Lung (tissue), 12 donors: Measurements from ENCODE around the gene NKPD1. TPM values are rescaled to one million over a fixed set of nuclear protein-coding genes. Genes with fewer than 3 reads are reported as not detected.

Experiments used
- ATAC-seq: fragments of 200-7000 bp; cut with Tn5 transposase; one replicate; pipeline ENCODE4 v1.9.1; 2020; ENCODE audit warnings: moderate number of reproducible peaks; ENCODE audit not compliant: insufficient read depth, low FRiP score
- DNase-seq, 3 donors: peaks; one replicate each; pipeline ENCODE4 v3.0.0-alpha.2; 2013 to 2017
- H3K27ac ChIP-seq, 2 donors: one replicate each; pipeline ENCODE4 v1.5.1; 2013; ENCODE audit warnings: mild to moderate bottlenecking in 2 of 2, moderate library complexity in 2 of 2, control low read depth in 1 of 2, inconsistent platforms in 1 of 2, low read depth in 1 of 2, low read length in 1 of 2
- H3K27me3 ChIP-seq, 3 donors: one replicate each; pipeline ENCODE4 v1.5.1; 2013; ENCODE audit warnings: low read length in 2 of 3; ENCODE audit not compliant: control insufficient read depth in 3 of 3, insufficient read depth in 3 of 3
- H3K36me3 ChIP-seq, 4 donors: one replicate each; pipeline ENCODE4 v1.5.1; 2013; ENCODE audit warnings: low read length in 4 of 4, mild to moderate bottlenecking in 1 of 4, moderate library complexity in 1 of 4; ENCODE audit not compliant: control insufficient read depth in 4 of 4, insufficient read depth in 4 of 4
- H3K4me1 ChIP-seq, 5 donors: one replicate each; pipeline ENCODE4 v1.5.1; 2013; ENCODE audit warnings: low read length in 5 of 5, mild to moderate bottlenecking in 2 of 5, moderate library complexity in 1 of 5; ENCODE audit not compliant: control insufficient read depth in 5 of 5, insufficient read depth in 5 of 5
- H3K4me3 ChIP-seq: one replicate; pipeline ENCODE4 v1.5.1; 2013; ENCODE audit warnings: mild to moderate bottlenecking, control low read depth, moderate library complexity
- H3K9ac ChIP-seq, 2 donors: one replicate each; pipeline ENCODE4 v1.5.1; 2013; ENCODE audit warnings: low read length in 2 of 2, control low read depth in 1 of 2; ENCODE audit not compliant: insufficient read depth in 1 of 2
- H3K9me3 ChIP-seq, 4 donors: one replicate each; pipeline ENCODE4 v1.5.1; 2013; ENCODE audit warnings: low read length in 3 of 4, mild to moderate bottlenecking in 1 of 4, moderate library complexity in 1 of 4; ENCODE audit not compliant: control insufficient read depth in 4 of 4, insufficient read depth in 3 of 4
- WGBS, 2 donors: extraction: QIAGEN DNeasy Blood & Tissue Kit; methylation state at CpG; one replicate each; pipeline ENCODE4 v1.1.7; 2013; 5-methylcytosine and 5-hydroxymethylcytosine counted together
- polyA plus RNA-seq, 2 donors: library from polyadenylated mRNA; stranded (reverse); fragments of 200-250 nt; gene quantifications; one replicate each; pipeline ENCODE4 v1.2.1, GENCODE V29; 2013
- total RNA-seq, 2 donors: library from RNA; depleted of rRNA in 1 of 2; stranded (reverse); fragments of >200 nt in 1 of 2; gene quantifications; one replicate each; pipeline ENCODE4 v1.2.1, GENCODE V29; 2014 to 2021
- TF ChIP-seq, protein P1 (sequence below): IDR thresholded peaks from 2 replicates; pipeline ENCODE4 v1.5.1; 2012; ENCODE audit warnings: mild to moderate bottlenecking; ENCODE audit errors: control extremely low read depth, extremely low read depth
- donor health status: control.
- donor health status: control.
- donor health status: Bipolar disorder and iron deficiency.
- donor health status: healthy.
- donor health status: DM: yes; HTN: yes; CAD: no.

The NKPD1 gene
- total and polyA plus RNA-seq, 4 donors, result 0.06 to 0.08 (median 0.07) TPM; not detected in 1

DNA sequence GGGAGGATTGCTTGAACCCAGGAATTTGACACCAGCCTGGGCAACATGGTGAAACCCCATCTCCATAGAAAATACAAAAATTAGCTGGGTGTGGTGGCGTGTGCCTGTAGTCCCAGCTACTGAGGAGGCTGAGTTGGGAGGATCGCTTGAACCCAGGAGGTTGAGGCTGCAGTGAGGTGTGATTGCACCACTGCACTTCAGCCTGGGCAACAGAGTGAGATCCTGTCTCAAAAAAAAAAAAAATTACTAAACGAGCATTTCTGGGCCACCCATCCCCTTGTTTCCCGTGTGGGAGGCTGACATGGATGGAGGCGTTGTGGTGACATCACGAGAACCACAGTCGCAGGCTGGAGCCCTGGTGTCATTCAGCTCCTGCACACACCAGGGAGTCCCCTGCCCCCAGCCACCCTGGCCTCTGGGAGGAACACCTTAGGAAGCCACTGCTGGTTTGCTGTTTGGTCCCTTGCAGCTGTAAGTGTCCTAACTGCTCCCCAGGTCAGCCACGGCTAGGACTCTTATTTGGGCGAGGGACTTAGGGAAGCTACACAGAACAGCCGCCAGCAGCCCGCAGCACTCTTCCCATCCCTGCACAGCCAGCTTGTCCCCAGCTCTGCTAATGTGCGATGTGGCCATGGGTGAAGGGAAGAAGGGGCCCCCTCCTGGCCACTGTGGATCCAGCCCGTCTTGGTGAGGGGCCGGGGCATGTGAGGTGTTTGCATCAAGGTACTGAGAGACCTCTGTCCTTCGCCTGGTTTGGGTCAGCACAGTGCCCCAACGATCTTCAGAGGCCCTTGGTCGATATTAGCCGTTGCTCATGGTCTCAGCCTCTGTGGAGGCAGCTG, 12.7 kb downstream of the NKPD1 start:
- DNase-seq, result no peak
- Histone ChIP-seq H3K27ac (no peak overlapping the region), H3K9me3 (peaks cover 0 to 6% (median 0%) of the 10 kb centered on the region in 4 donors), H3K4me3 (no peak overlapping the region), H3K9ac (no peak overlapping the region), H3K27me3 (peaks cover 0 to 14% (median 13%) of the 10 kb centered on the region in 3 donors), H3K36me3 (peaks cover 0 to 33% (median 9%) of the 10 kb centered on the region in 4 donors), H3K4me1 (peaks cover 0 to 16% (median 4%) of the 10 kb centered on the region in 5 donors)
- no peak for ATAC-seq
- 87 to 89% methylated on average over 18 of the region's 18 CpGs for WGBS, 2 donors
- TF ChIP-seq, protein P1, sequence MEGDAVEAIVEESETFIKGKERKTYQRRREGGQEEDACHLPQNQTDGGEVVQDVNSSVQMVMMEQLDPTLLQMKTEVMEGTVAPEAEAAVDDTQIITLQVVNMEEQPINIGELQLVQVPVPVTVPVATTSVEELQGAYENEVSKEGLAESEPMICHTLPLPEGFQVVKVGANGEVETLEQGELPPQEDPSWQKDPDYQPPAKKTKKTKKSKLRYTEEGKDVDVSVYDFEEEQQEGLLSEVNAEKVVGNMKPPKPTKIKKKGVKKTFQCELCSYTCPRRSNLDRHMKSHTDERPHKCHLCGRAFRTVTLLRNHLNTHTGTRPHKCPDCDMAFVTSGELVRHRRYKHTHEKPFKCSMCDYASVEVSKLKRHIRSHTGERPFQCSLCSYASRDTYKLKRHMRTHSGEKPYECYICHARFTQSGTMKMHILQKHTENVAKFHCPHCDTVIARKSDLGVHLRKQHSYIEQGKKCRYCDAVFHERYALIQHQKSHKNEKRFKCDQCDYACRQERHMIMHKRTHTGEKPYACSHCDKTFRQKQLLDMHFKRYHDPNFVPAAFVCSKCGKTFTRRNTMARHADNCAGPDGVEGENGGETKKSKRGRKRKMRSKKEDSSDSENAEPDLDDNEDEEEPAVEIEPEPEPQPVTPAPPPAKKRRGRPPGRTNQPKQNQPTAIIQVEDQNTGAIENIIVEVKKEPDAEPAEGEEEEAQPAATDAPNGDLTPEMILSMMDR, result no peak

DNA sequence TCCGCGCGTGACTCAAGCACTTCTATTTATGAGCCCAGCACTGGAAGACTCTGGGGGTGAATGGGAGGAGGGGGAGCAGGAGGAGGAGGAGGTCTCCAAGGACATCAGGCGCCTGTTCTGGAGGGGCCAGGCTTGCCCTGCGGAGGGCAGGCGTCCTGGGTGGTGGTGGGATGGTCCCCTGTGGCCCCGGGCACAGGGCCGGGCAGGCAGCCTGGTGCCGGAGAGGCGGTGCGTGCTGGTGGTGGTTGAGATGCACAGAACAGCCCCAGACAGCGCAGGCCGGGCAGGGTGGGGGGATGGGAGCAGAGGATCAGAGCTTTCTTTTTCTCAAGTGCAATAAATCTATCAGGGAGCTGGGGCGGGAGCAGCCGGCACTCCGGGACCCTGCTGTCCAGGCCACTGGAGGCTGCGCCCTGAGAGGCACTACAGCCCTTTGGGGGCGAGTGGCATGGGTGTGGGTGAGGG, 14.0 kb downstream of the NKPD1 start:
- ATAC-seq, result no peak
- TF ChIP-seq, protein P1, result no peak
- peaks cover 0 to 46% (median 13%) of the 10 kb centered on the region in 4 donors for H3K36me3 ChIP-seq

DNA sequence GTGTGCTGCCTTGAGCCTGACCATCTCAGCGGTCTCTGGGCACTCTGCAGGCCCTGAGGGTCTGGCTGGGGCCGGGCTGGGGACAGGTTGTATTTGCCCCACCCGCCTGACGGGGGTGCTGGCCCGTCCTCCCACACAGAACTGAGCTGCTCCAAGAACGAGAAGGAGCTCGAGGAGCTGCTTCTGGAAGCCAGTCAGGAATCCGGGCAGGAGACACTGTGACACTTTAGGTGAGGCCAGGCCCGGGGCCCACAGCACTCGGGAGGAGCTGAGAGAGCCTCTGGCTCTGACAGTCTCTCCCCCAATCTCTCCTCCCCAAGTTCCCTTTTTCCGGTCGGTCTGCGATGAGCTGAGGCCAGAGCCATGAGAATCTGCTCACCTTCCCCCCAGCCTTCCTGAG, 14.5 kb downstream of the NKPD1 start:
- no peak for ATAC-seq
- Histone ChIP-seq H3K9ac (no peak overlapping the region), H3K36me3 (peaks cover 0 to 50% (median 15%) of the 10 kb centered on the region in 4 donors), H3K27ac (no peak overlapping the region), H3K4me1 (no peaks in the 10 kb centered on the region), H3K4me3 (no peak overlapping the region), H3K9me3 (no peaks in the 10 kb centered on the region), H3K27me3 (peaks cover 0 to 2% (median 0%) of the 10 kb centered on the region in 3 donors)
- WGBS, 2 donors, result 79 to 85% methylated on average over 13 of the region's 13 CpGs
- TF ChIP-seq, protein P1, result no peak
- no peak for DNase-seq

More for the DNA sequence above, 14.0 kb downstream of the NKPD1 start:
- H3K27me3 ChIP-seq, result peaks cover 0 to 7% (median 4%) of the 10 kb centered on the region in 3 donors
- H3K27ac ChIP-seq, result no peak overlapping the region
- no peaks in the 10 kb centered on the region for H3K9me3 ChIP-seq
- no peak overlapping the region for H3K9ac ChIP-seq
- 94% methylated on average over 18 of the region's 18 CpGs for WGBS, 2 donors
- DNase-seq, result no peak
- no peak overlapping the region for H3K4me3 ChIP-seq
- peaks cover 0 to 3% (median 0%) of the 10 kb centered on the region in 5 donors for H3K4me1 ChIP-seq
